NCI-H1694 treated with DMSO at 0.1 percent for 48 hours (cell line): ENCODE measurements around the gene ZNF536.

Experiments used
- DNase-seq: peaks from one replicate; lab custom pipeline; 2025; lab: John Stamatoyannopoulos, UW

ZNF536 gene

GRCh38 chr19:30606114-30607050, 234.2 kb downstream of the ZNF536 start:
- DNase-seq: no peak
